NCI-H2107 treated with DMSO at 0.1 percent for 48 hours (cell line): ENCODE data around the gene USP34.
"Not testable (repeated sequence)": the region's sequence is repeated elsewhere in the genome, so short reads cannot be mapped to it uniquely, and the experiment has no call there.

Experiments
- DNase-seq: peaks from one replicate; lab custom pipeline; 2025; ENCODE audit not compliant: unreplicated experiment; lab: John Stamatoyannopoulos, UW

USP34 gene

DNA sequence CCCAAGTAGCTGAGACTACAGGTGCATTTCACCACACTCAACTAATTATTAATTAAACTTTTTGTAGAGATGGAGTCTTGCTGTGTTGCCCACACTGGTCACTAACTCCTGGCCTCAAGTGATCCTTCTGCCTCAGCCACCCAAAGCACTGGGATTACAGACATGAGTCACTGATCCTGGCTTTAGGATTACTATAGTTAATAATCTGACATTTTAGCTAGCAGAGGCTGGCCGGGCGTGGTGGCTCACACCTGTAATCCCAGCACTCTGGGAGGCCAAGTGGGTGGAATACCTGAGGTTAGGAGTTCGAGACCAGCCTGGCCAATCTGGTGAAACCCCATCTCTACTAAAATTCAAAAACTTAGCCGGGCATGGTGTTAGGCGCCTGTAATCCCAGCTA lies 39.5 kb downstream of the USP34 start:
- no peak for DNase-seq

DNA sequence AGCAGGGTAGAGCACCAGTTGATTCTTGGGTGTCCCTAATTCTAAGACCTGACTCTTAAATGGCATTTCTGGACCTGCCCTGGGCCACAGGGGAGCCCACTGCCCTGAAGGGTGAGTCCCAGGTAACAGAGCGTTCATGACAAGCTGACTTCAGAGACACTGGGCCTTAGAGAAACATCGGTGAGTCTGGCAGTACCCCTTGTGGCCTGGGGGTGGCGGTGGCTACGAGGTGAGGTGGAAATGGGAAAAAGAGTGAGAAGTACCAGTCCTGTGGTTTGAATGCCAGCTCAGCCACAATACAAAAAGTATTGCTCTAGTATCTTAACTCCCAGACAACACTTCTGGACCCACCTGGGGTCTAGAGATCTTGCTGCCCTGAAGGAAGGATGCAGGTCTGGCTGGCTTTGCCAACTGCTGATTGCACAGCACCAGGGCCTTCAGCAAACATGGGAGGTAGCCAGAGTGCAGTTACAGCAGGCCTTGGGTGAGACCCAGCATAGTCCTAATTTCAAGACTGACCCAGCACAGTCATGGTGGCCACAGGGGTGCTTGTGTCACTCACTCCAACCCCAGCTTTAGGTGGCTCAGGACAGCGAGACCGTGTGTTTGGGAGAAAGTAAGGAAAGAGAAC lies 44.5 kb downstream of the USP34 start:
- no peak for DNase-seq

GRCh38 chr2:61425605-61426155 lies 45.2 kb downstream of the USP34 start:
- DNase-seq: no peak

DNA sequence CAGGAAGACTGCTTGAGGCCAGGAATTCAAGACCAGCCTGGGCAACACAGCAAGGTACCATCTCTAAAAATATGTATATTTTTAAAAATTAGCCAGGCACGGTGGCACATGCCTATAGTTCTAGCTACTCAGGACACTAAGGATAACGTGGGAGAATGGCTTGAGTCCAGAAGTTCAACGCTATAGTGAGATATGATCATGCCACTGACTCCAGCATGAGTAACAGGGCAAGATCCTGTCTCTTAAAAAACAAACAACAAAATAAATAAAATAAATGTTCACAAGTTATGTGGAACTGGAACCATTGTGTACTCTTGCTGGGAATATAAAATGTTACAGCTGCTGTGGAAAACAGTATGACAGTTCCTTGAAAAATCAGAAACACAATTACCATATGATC lies 47.2 kb downstream of the USP34 start:
- no peak for DNase-seq

DNA sequence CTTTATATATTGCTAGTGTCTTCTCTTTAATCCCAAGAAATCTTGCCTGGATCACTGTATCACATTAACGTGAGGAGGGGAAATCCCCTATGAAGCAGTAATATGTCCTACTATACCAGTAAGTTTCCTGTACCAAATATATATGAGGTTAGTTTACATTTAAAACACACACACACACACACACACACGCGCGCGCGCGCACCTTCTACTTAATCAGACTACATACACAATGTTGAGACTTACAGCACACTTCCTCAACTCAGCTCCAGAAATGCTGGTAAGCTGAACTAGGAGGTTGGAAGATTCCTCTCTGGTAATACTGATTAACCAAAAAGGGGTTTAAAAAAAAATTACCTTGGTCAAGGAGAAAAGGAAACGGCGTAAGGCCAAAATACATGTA lies 49.3 kb downstream of the USP34 start:
- no peak for DNase-seq

DNA sequence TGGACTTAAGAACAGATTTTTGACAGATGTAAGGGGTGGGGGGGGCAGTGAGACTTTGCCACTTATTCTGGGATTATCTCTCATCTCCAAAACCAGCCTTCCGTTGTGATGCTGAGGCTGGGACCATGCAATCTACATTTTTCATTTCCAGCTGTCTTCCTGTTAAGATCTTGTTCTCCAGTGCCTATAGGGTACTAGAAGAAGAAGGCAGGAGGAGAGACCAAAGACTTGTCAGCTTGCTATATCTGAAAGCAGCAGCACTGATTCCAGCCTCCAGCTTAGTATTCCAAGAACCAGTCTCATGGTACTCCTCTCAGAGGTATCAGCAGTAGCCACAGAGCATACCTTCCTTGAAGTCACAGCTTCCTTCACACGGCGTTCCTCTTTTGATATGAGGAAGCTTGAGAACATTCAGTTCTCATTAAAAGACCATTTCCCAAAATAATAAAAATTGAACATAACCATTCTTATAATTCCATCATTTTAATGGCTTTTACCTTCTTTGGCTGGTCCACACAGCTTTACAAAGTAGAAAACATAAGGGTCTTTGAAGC lies 49.8 kb downstream of the USP34 start:
- no peak for DNase-seq

DNA sequence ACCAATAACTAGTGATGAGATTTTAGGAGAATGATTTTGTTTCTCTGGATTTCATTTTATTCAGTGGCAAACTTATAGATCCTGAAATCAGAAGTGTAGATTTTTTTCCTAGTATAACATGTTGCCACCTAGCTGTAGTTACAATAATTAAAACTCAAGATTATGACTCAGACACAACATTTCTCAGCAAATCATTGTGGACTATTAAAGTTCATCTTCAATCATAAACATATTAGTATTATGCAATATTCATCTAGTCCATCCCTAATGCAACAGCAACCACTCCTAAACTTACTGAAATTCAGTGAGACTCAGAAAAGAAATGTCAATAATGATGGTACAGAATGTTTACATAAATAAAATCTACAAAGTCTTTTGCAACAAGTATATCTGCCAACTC lies 51.3 kb downstream of the USP34 start:
- no peak for DNase-seq

- no peak for DNase-seq
Measured at GRCh38 chr2:61419129-61419528, 51.8 kb downstream of the USP34 start.

GRCh38 chr2:61416871-61417645 lies 53.8 kb downstream of the USP34 start:
- no peak for DNase-seq

DNA sequence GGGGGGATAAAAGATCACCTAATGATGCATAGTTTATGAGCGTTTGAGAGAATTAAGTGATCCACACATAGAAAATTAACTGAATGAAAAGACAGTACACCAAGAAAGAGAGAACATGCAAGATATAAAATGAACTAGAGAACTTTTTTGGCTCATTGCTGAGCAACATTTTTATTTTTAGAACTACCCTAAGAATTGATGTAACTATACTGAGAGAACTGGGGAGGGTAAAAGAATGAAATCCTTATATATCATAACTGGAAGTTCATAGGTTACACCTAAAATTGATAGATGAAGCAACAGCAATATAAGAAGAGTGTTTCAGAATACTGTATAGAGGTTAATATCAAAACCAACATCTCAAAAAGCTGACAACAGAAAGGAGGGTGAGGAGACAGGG lies 55.6 kb downstream of the USP34 start:
- DNase-seq: no peak

- no peak for DNase-seq
Measured at GRCh38 chr2:61414674-61415073, 56.2 kb downstream of the USP34 start.

DNA sequence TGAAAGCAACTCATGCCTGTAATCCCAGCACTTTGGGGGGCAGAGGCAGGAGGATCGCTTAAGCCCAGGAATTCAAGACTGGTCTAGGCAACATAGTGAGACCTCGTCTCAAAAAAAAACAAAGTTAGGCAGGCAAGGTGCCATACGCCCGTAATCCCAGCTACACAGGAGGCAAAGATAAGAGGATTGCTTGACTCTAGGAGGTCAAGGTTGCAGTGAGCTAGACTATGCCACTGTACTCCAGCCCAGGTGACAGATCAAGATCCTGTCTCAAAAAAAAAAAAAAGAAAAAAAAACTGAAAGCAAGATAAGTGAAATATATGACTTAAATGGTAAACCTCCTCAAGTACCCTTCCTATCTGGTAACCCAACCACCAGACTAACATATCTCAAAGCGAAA lies 59.8 kb downstream of the USP34 start:
- no peak for DNase-seq

GRCh38 chr2:61410185-61410584 lies 60.7 kb downstream of the USP34 start:
- DNase-seq: no peak

DNA sequence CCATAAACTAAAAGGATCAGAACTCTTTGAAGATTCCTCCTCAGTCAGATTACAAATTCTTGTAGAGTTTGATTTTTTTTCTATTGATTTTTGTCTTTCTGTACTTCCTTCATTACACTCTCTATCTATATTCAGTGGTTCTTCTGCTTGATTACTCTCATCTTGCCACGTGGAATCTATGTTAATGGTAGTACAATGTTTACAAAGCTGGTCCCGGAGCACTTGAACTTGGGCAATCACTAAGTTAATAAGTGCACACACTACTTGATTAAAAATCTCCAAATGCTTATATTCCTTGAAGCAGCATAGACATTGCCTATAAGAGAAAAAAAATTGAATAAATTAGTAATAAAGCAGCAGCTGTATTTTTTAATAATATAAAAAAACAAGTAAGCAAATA lies 65.1 kb downstream of the USP34 start:
- no peak for DNase-seq

- no peak for DNase-seq
Measured at GRCh38 chr2:61404438-61404837, 66.4 kb downstream of the USP34 start.

GRCh38 chr2:61398413-61398812 lies 72.5 kb downstream of the USP34 start:
- DNase-seq: no peak

GRCh38 chr2:61396005-61396404 lies 74.9 kb downstream of the USP34 start:
- DNase-seq: no peak

DNA sequence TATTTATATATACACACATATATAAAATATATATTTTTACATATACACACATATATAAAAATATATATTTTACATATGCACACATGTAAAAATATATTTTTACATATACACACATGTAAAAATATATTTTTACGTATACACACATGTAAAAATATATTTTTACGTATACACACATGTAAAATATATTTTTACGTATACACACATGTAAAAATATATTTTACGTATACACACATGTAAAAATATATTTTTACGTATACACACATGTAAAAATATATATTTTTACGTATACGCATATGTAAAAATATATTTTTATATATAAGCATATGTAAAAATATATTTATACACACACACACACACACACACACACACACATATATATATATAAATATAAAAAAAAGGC lies 83.3 kb downstream of the USP34 start:
- DNase-seq: not testable (repeated sequence)

- DNase-seq: not testable (repeated sequence)
Measured at GRCh38 chr2:61380882-61381197, 90.0 kb downstream of the USP34 start.

- DNase-seq: no peak
Measured at GRCh38 chr2:61380056-61380881, 90.6 kb downstream of the USP34 start.

- no peak for DNase-seq
Measured at GRCh38 chr2:61379521-61379920, 91.4 kb downstream of the USP34 start.

GRCh38 chr2:61378281-61378680 lies 92.6 kb downstream of the USP34 start:
- no peak for DNase-seq
